ENCODE data around the gene KDM5A. TPM values are rescaled to one million over a fixed set of nuclear protein-coding genes. Genes with fewer than 3 reads are reported as not detected.
"Not testable (repeated sequence)": the region's sequence is repeated elsewhere in the genome, so short reads cannot be mapped to it uniquely, and the experiment has no call there.

KDM5A gene
- total RNA-seq, 1 donor from 2014 or later = 79.8 TPM

DNA sequence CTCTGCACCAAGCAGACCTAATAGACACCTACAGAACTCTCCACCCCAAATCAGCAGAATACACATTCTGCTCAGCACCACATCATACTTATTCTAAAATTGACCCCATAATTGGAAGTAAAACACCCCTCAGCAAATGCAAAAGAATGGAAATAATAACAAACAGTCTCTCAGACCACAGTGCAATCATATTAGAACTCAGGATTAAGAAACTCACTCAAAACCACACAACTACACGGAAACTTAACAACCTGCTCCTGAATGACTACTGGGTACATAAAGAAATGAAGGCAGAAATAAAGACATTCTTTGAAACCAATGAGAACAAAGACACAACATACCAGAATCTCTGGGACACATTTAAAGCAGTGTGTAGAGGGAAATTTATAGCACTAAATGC, 89.0 kb downstream of the KDM5A start:
- FAIRE-seq; H3K4me2 ChIP-seq (ENCODE audit: low read length); H3K27ac Mint-ChIP-seq (ENCODE audit: unreplicated experiment); H3K27me3 ChIP-seq (ENCODE audit: insufficient read depth, low read length); H3K9ac ChIP-seq (ENCODE audit: low read length); H3K4me3 ChIP-seq (ENCODE audit: insufficient read depth, low read depth, low read length); H3K4me1 ChIP-seq (ENCODE audit: insufficient read depth, low read length); DNase-seq (ENCODE audit: low read depth); H2AFZ ChIP-seq (ENCODE audit: low read depth, low read length); H3K9me3 ChIP-seq (ENCODE audit: insufficient read depth, low read depth, low read length); H3K27ac ChIP-seq (ENCODE audit: low read depth, low read length); H3K27me3 Mint-ChIP-seq (ENCODE audit: low read depth, unreplicated experiment); H3K4me1 Mint-ChIP-seq (ENCODE audit: low read depth, unreplicated experiment); H3K4me3 Mint-ChIP-seq (ENCODE audit: unreplicated experiment): not testable (repeated sequence)
- H3K9me3 Mint-ChIP-seq (ENCODE audit: unreplicated experiment) = peaks cover 14% of the 10 kb centered on the region
- H3K36me3 Mint-ChIP-seq (ENCODE audit: low read depth, unreplicated experiment) = peaks cover 54% of the 10 kb centered on the region
- Histone ChIP-seq H4K20me1 (ENCODE audit: insufficient read depth, low read length) (peaks cover 36% of the 10 kb centered on the region), H3K36me3 (ENCODE audit: insufficient read depth, low read length) (peaks cover 20% of the 10 kb centered on the region), H3K79me2 (ENCODE audit: insufficient read depth, low read length) (peaks cover 30% of the 10 kb centered on the region)

GRCh38 chr12:299511-299910, 89.6 kb downstream of the KDM5A start:
- not testable (repeated sequence) for H3K9ac ChIP-seq (ENCODE audit: low read length); H3K4me1 Mint-ChIP-seq (ENCODE audit: low read depth, unreplicated experiment); H3K9me3 ChIP-seq (ENCODE audit: insufficient read depth, low read depth, low read length); H3K4me3 Mint-ChIP-seq (ENCODE audit: unreplicated experiment); H3K4me2 ChIP-seq (ENCODE audit: low read length); H3K27me3 Mint-ChIP-seq (ENCODE audit: low read depth, unreplicated experiment); H3K4me1 ChIP-seq (ENCODE audit: insufficient read depth, low read length); H3K4me3 ChIP-seq (ENCODE audit: insufficient read depth, low read depth, low read length); FAIRE-seq; H3K27ac Mint-ChIP-seq (ENCODE audit: unreplicated experiment); H2AFZ ChIP-seq (ENCODE audit: low read depth, low read length); DNase-seq (ENCODE audit: low read depth); H3K27me3 ChIP-seq (ENCODE audit: insufficient read depth, low read length); H3K27ac ChIP-seq (ENCODE audit: low read depth, low read length)
- Histone ChIP-seq H3K79me2 (ENCODE audit: insufficient read depth, low read length) (peaks cover 30% of the 10 kb centered on the region), H4K20me1 (ENCODE audit: insufficient read depth, low read length) (peaks cover 38% of the 10 kb centered on the region), H3K36me3 (ENCODE audit: insufficient read depth, low read length) (peaks cover 26% of the 10 kb centered on the region)
- peaks cover 14% of the 10 kb centered on the region for H3K9me3 Mint-ChIP-seq (ENCODE audit: unreplicated experiment)
- peaks cover 57% of the 10 kb centered on the region for H3K36me3 Mint-ChIP-seq (ENCODE audit: low read depth, unreplicated experiment)

- not testable (repeated sequence) for H3K27me3 Mint-ChIP-seq (ENCODE audit: low read depth, unreplicated experiment); FAIRE-seq; H3K27ac Mint-ChIP-seq (ENCODE audit: unreplicated experiment); H3K9ac ChIP-seq (ENCODE audit: low read length); H3K4me1 ChIP-seq (ENCODE audit: insufficient read depth, low read length); H2AFZ ChIP-seq (ENCODE audit: low read depth, low read length); H3K4me2 ChIP-seq (ENCODE audit: low read length); H3K4me3 Mint-ChIP-seq (ENCODE audit: unreplicated experiment); H3K27ac ChIP-seq (ENCODE audit: low read depth, low read length); H3K9me3 ChIP-seq (ENCODE audit: insufficient read depth, low read depth, low read length); DNase-seq (ENCODE audit: low read depth); H3K4me3 ChIP-seq (ENCODE audit: insufficient read depth, low read depth, low read length); H3K4me1 Mint-ChIP-seq (ENCODE audit: low read depth, unreplicated experiment); H3K27me3 ChIP-seq (ENCODE audit: insufficient read depth, low read length)
- H3K79me2 ChIP-seq (ENCODE audit: insufficient read depth, low read length) = peaks cover 21% of the 10 kb centered on the region
- peaks cover 27% of the 10 kb centered on the region for H3K36me3 ChIP-seq (ENCODE audit: insufficient read depth, low read length)
- Mint-ChIP-seq H3K9me3 (ENCODE audit: unreplicated experiment) (peaks cover 14% of the 10 kb centered on the region), H3K36me3 (ENCODE audit: low read depth, unreplicated experiment) (peaks cover 54% of the 10 kb centered on the region)
- peaks cover 35% of the 10 kb centered on the region for H4K20me1 ChIP-seq (ENCODE audit: insufficient read depth, low read length)
Measured at GRCh38 chr12:298059-298458, 91.1 kb downstream of the KDM5A start.

DNA sequence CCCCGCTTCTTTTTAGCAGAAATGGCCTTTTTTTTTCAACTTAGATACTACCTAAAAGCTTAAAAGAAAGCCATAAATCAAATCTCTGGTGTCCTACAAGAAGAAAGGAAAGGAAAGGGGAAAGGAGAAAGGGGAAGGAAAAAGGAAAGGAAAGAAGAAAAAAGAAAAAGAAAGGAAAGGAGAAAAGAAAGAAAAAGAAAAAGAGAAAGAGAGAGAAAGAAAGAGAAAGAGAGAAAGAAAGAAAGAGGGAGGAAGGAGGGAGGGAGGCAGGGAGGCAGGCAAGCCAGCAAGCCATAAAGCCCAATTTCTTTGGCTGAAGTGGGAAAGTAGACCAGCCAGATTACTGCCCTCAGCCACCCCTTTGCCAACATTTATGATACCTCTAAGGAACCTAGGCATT, 94.0 kb downstream of the KDM5A start:
- DNase-seq (ENCODE audit: low read depth) (no peak), FAIRE-seq (no peak)
- TF ChIP-seq EZH2 (IDR thresholded peaks at IDR 0.05; ENCODE audit: insufficient read depth, low read length) = no peak
- H3K27ac ChIP-seq (ENCODE audit: low read depth, low read length) = no peak overlapping the region
- no peak overlapping the region for H3K4me3 ChIP-seq (ENCODE audit: insufficient read depth, low read depth, low read length)
- no peaks in the 10 kb centered on the region for H3K9me3 ChIP-seq (ENCODE audit: insufficient read depth, low read depth, low read length)
- peaks cover 7% of the 10 kb centered on the region for H3K79me2 ChIP-seq (ENCODE audit: insufficient read depth, low read length)
- H3K36me3 ChIP-seq (ENCODE audit: insufficient read depth, low read length) = peaks cover 38% of the 10 kb centered on the region
- peaks cover 25% of the 10 kb centered on the region for H4K20me1 ChIP-seq (ENCODE audit: insufficient read depth, low read length)
- Mint-ChIP-seq H3K27me3 (ENCODE audit: low read depth, unreplicated experiment) (no peaks in the 10 kb centered on the region), H3K27ac (ENCODE audit: unreplicated experiment) (peak overlapping the region; percentile 66), H3K36me3 (ENCODE audit: low read depth, unreplicated experiment) (peaks cover 38% of the 10 kb centered on the region), H3K9me3 (ENCODE audit: unreplicated experiment) (peaks cover 9% of the 10 kb centered on the region), H3K4me1 (ENCODE audit: low read depth, unreplicated experiment) (peaks cover 3% of the 10 kb centered on the region), H3K4me3 (ENCODE audit: unreplicated experiment) (no peak overlapping the region)
- H3K4me2 ChIP-seq (ENCODE audit: low read length) = no peak overlapping the region
- H3K9ac ChIP-seq (ENCODE audit: low read length) = no peak overlapping the region
- no peaks in the 10 kb centered on the region for H3K27me3 ChIP-seq (ENCODE audit: insufficient read depth, low read length)
- H3K4me1 ChIP-seq (ENCODE audit: insufficient read depth, low read length) = peaks cover 2% of the 10 kb centered on the region
- H2AFZ ChIP-seq (ENCODE audit: low read depth, low read length) = no peak overlapping the region
